Measurements from ENCODE around the gene WNT9A.

WNT9A gene

GRCh38 chr1:227887697-227888403, 59.9 kb downstream of the WNT9A start:
- no peaks in the 10 kb centered on the region for H3K4me1 ChIP-seq (ENCODE audit: low read length)
- H3K9me2 ChIP-seq (replicated peaks; ENCODE audit: insufficient read depth, low read length): no peaks in the 10 kb centered on the region
- H3K79me2 ChIP-seq (ENCODE audit: low read length): no peaks in the 10 kb centered on the region
- no peak overlapping the region for H3K27ac ChIP-seq (ENCODE audit: low read length)
- no peaks in the 10 kb centered on the region for H3K36me3 ChIP-seq (replicated peaks; ENCODE audit: insufficient read depth, low read length)
- H2AFZ ChIP-seq (ENCODE audit: low read length): no peak overlapping the region
- peaks cover 5% of the 10 kb centered on the region; the same call in 1 of the 2 replicates for H3K27me3 ChIP-seq (replicated peaks; ENCODE audit: insufficient read depth, low read length)
- no peaks in the 10 kb centered on the region for H3K9me3 ChIP-seq (replicated peaks; ENCODE audit: insufficient read depth, low read length)
- DNase-seq: no peak
- H3K4me2 ChIP-seq (ENCODE audit: low read depth, low read length): no peak overlapping the region
- no peak for TF ChIP-seq EZH2 (optimal IDR thresholded peaks at IDR 0.05; ENCODE audit: low read depth, low read length)
- TF ChIP-seq EZH2phosphoT487 (IDR thresholded peaks at IDR 0.05; ENCODE audit: low read length): no peak
- TF ChIP-seq CTCF (IDR thresholded peaks at IDR 0.05; ENCODE audit: low read length): no peak
- H3K4me3 ChIP-seq (ENCODE audit: low read length): no peak overlapping the region
- no peak overlapping the region for H3K9ac ChIP-seq (ENCODE audit: low read length)
- H3F3A ChIP-seq (ENCODE audit: insufficient read depth, low read length): no peaks in the 10 kb centered on the region
- no peaks in the 10 kb centered on the region for H4K20me1 ChIP-seq (ENCODE audit: insufficient read depth, low read length)

- Histone ChIP-seq H2AFZ (ENCODE audit: low read length) (no peak overlapping the region), H4K20me1 (ENCODE audit: insufficient read depth, low read length) (no peaks in the 10 kb centered on the region), H3K9me3 (replicated peaks; ENCODE audit: insufficient read depth, low read length) (no peaks in the 10 kb centered on the region), H3F3A (ENCODE audit: insufficient read depth, low read length) (no peaks in the 10 kb centered on the region), H3K9me2 (replicated peaks; ENCODE audit: insufficient read depth, low read length) (no peaks in the 10 kb centered on the region), H3K36me3 (replicated peaks; ENCODE audit: insufficient read depth, low read length) (no peaks in the 10 kb centered on the region), H3K9ac (ENCODE audit: low read length) (no peak overlapping the region), H3K4me1 (ENCODE audit: low read length) (no peaks in the 10 kb centered on the region), H3K79me2 (ENCODE audit: low read length) (no peaks in the 10 kb centered on the region), H3K4me2 (ENCODE audit: low read depth, low read length) (peak overlapping the region; percentile 21; the same call in 1 of the 2 replicates), H3K27ac (ENCODE audit: low read length) (no peak overlapping the region), H3K4me3 (ENCODE audit: low read length) (no peak overlapping the region), H3K27me3 (replicated peaks; ENCODE audit: insufficient read depth, low read length) (peaks cover 5% of the 10 kb centered on the region; the same call in 1 of the 2 replicates)
- no peak for TF ChIP-seq EZH2 (optimal IDR thresholded peaks at IDR 0.05; ENCODE audit: low read depth, low read length)
- no peak for DNase-seq
Measured at GRCh38 chr1:227886993-227887696, 60.6 kb downstream of the WNT9A start.

GRCh38 chr1:227886503-227886961, 61.2 kb downstream of the WNT9A start:
- Histone ChIP-seq H3K9me2 (replicated peaks; ENCODE audit: insufficient read depth, low read length) (no peaks in the 10 kb centered on the region), H3K36me3 (replicated peaks; ENCODE audit: insufficient read depth, low read length) (no peaks in the 10 kb centered on the region), H3K9ac (ENCODE audit: low read length) (no peak overlapping the region), H3K4me3 (ENCODE audit: low read length) (no peak overlapping the region), H2AFZ (ENCODE audit: low read length) (no peak overlapping the region), H3K27me3 (replicated peaks; ENCODE audit: insufficient read depth, low read length) (peaks cover 5% of the 10 kb centered on the region; the same call in 1 of the 2 replicates), H3K4me1 (ENCODE audit: low read length) (no peaks in the 10 kb centered on the region), H4K20me1 (ENCODE audit: insufficient read depth, low read length) (no peaks in the 10 kb centered on the region), H3K79me2 (ENCODE audit: low read length) (no peaks in the 10 kb centered on the region), H3K27ac (ENCODE audit: low read length) (no peak overlapping the region), H3K4me2 (ENCODE audit: low read depth, low read length) (no peak overlapping the region), H3K9me3 (replicated peaks; ENCODE audit: insufficient read depth, low read length) (no peaks in the 10 kb centered on the region), H3F3A (ENCODE audit: insufficient read depth, low read length) (no peaks in the 10 kb centered on the region)
- TF ChIP-seq CTCF (IDR thresholded peaks at IDR 0.05; ENCODE audit: low read length) (no peak), EZH2phosphoT487 (IDR thresholded peaks at IDR 0.05; ENCODE audit: low read length) (no peak), EZH2 (optimal IDR thresholded peaks at IDR 0.05; ENCODE audit: low read depth, low read length) (no peak)
- DNase-seq: no peak
